ENCODE data around the gene MLX.
"Not testable (repeated sequence)": the region's sequence is repeated elsewhere in the genome, so short reads cannot be mapped to it uniquely, and the experiment has no call there.

The MLX gene

GRCh38 chr17:42555122-42555622 is 11.7 kb upstream of the MLX start:
- no peak for DNase-seq (ENCODE audit: low spot score)

GRCh38 chr17:42555961-42556617 is 10.8 kb upstream of the MLX start:
- DNase-seq (ENCODE audit: low spot score) = not testable (repeated sequence)

GRCh38 chr17:42559075-42559474 is 7.8 kb upstream of the MLX start:
- DNase-seq (ENCODE audit: low spot score) = no peak

GRCh38 chr17:42560246-42560645 is 6.7 kb upstream of the MLX start:
- DNase-seq (ENCODE audit: low spot score) = no peak

- DNase-seq (ENCODE audit: low spot score) = peak; percentile 96
Measured at GRCh38 chr17:42561897-42562387, 5.0 kb upstream of the MLX start, which contains the start of gene COASY. Gene COASY (plus strand): TSS chr17:42562148. CDS start chr17:42562623, 475 bp downstream.

GRCh38 chr17:42562388-42563142 is 4.3 kb upstream of the MLX start:
- no peak for DNase-seq (ENCODE audit: low spot score)

- DNase-seq (ENCODE audit: low spot score) = no peak
Measured at GRCh38 chr17:42563143-42563509, 3.8 kb upstream of the MLX start.

- no peak for DNase-seq (ENCODE audit: low spot score)
Measured at GRCh38 chr17:42563543-42563942, 3.4 kb upstream of the MLX start.

GRCh38 chr17:42563950-42564349 is 3.0 kb upstream of the MLX start:
- DNase-seq (ENCODE audit: low spot score) = no peak

- no peak for DNase-seq (ENCODE audit: low spot score)
Measured at GRCh38 chr17:42564815-42565522, 1.9 kb upstream of the MLX start.

- no peak for DNase-seq (ENCODE audit: low spot score)
Measured at GRCh38 chr17:42565523-42566214, 1.2 kb upstream of the MLX start.

GRCh38 chr17:42566215-42566882 is 551 bp upstream of the MLX start:
- no peak for DNase-seq (ENCODE audit: low spot score)

GRCh38 chr17:42568341-42569111 is 1.6 kb downstream of the MLX start:
- DNase-seq (ENCODE audit: low spot score) = no peak

- DNase-seq (ENCODE audit: low spot score) = no peak
Measured at GRCh38 chr17:42571435-42572225, 4.7 kb downstream of the MLX start.

- DNase-seq (ENCODE audit: low spot score) = no peak
Measured at GRCh38 chr17:42573095-42573494, 6.2 kb downstream of the MLX start.

- DNase-seq (ENCODE audit: low spot score) = no peak
Measured at GRCh38 chr17:42574463-42574862, 7.6 kb downstream of the MLX start.

GRCh38 chr17:42577140-42577531 is 10.2 kb downstream of the MLX start:
- DNase-seq (ENCODE audit: low spot score) = no peak

GRCh38 chr17:42577532-42578281 is 10.8 kb downstream of the MLX start, which contains the start of gene PSMC3IP:
Gene PSMC3IP (minus strand): TSS chr17:42577729. CDS start chr17:42577686, 43 bp downstream.
- DNase-seq (ENCODE audit: low spot score) = peak; percentile 94

GRCh38 chr17:42578282-42578869 is 11.5 kb downstream of the MLX start:
- peak; percentile 66 for DNase-seq (ENCODE audit: low spot score)
